Activated CD4-positive, alpha-beta T cell treated with anti-CD3 and anti-CD28 coated beads, Interleukin-2, amount 10 ng/mL, durations not matched to agents 24 days and 14 days (primary cell): ENCODE results near the gene HDAC7. TPM values are rescaled to one million over a fixed set of nuclear protein-coding genes. Genes with fewer than 3 reads are reported as not detected.
"Not testable (repeated sequence)": the region's sequence is repeated elsewhere in the genome, so short reads cannot be mapped to it uniquely, and the experiment has no call there.

Experiments used
- DNase-seq: peaks from one replicate; pipeline ENCODE4 v3.0.0; 2022
- H3K27ac Mint-ChIP-seq: one replicate; pipeline ENCODE4 v1.8.0; 2022; ENCODE audit warnings: mild to moderate bottlenecking, mixed read lengths
- H3K27me3 Mint-ChIP-seq: one replicate; pipeline ENCODE4 v1.8.0; 2022; ENCODE audit warnings: mixed read lengths
- H3K36me3 Mint-ChIP-seq: one replicate; pipeline ENCODE4 v1.8.0; 2022; ENCODE audit warnings: low read depth, mild to moderate bottlenecking, mixed read lengths
- H3K4me1 Mint-ChIP-seq: one replicate; pipeline ENCODE4 v1.8.0; 2021; ENCODE audit warnings: mixed read lengths
- H3K4me3 Mint-ChIP-seq: one replicate; pipeline ENCODE4 v1.8.0; 2022; ENCODE audit warnings: mild to moderate bottlenecking, moderate library complexity, mixed read lengths
- H3K9me3 Mint-ChIP-seq: one replicate; pipeline ENCODE4 v1.8.0; 2021; ENCODE audit warnings: mixed read lengths
- intact Hi-C: fragments of 100-400 bp; cut with micrococcal nuclease; formaldehyde crosslinking; loops from one replicate; pipeline ENCODE4 v1.15.1; 2023
- total RNA-seq: library from RNA; stranded (reverse); gene quantifications from 2 replicates; pipeline ENCODE4 v1.2.3, GENCODE V29; 2022

The HDAC7 gene
- total RNA-seq, 1 donor from 2014 or later, result 419 TPM

DNA sequence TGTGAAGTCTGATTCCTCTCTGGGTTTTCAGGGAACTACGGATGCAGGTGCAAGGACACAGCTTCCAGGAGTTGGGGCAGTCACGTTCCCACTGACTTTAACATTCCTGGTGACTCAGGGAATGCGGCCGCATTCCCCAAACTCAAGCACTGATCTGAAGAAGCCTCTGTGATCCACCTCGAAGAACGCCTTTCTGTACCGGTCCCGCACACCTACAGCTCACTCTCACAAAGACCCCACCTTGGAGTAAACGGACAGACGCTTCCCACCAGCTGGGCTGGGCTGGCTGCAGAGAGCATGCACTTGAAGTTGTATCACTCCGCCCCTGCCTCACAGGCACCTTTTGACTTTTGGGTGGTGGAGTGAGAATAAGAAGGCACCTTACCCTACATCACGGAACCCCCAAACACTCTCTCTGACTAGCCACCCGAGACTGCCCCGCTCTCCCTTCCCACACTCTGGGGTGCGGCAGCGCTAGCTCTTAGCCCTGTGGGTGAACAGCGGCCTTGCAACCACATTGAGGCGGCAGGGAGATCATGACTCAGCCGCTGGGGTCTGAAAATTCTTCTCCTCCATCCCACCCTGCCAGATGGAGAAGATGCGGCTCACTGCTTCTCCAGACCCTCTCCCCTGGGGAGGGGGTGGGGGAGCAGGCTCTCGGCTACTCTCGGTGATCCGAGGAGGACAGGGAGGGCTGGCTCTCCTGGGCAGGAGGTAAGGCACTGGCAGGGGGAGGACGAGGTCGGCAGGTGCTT, 23.7 kb upstream of the HDAC7 start:
- Mint-ChIP-seq H3K4me3 (no peak overlapping the region), H3K4me1 (peaks cover 26% of the 10 kb centered on the region), H3K27ac (peak overlapping the region; percentile 69), H3K27me3 (no peaks in the 10 kb centered on the region), H3K9me3 (no peaks in the 10 kb centered on the region), H3K36me3 (peaks cover 55% of the 10 kb centered on the region)
- no peak for DNase-seq
- intact Hi-C loops, result no loop called here

DNA sequence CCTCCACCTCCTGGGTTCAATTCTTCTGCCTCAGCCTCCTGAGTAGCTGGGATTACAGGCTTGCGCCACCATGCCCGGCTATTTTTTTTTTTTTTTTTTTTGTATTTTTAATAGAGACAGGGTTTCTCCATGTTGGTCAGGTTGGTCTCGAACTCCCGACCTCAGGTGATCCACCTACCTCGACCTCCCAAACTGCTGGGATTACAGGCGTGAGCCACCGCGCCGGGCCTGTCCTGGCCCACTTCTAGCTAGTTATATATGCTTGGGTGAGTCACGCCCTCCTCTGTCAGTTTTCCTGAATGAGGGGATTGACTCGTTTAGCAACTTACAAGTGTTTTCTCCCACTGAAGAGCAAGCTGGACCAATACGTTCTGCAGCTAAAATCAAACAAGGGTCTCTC, 22.8 kb upstream of the HDAC7 start:
- Mint-ChIP-seq H3K36me3 (peaks cover 52% of the 10 kb centered on the region), H3K4me1 (peaks cover 33% of the 10 kb centered on the region)
- intact Hi-C loops, H3K4me3 Mint-ChIP-seq, H3K27ac Mint-ChIP-seq, H3K27me3 Mint-ChIP-seq, H3K9me3 Mint-ChIP-seq, DNase-seq: not testable (repeated sequence)

DNA sequence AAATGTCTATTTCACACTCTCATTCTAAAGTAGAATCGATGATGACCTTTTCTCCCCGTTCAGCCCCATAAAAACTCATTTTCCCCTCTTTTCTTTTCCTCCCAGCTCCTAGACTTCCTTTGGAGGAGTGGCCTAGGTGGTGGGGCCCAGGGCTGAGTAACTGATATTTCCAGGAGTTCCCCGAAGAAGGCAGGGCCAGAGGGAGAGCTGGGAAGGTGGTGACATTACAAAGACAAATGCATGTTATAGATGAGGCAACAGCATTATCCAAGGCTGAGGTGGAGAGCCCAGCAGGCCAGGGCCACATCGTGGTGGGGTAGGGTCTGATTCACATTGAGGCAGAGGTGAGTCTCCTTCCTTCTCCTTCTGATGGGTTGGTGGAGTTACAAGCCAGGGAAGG, 22.2 kb upstream of the HDAC7 start:
- H3K36me3 Mint-ChIP-seq, result peaks cover 45% of the 10 kb centered on the region
- peaks cover 33% of the 10 kb centered on the region for H3K4me1 Mint-ChIP-seq
- H3K4me3 Mint-ChIP-seq, result no peak overlapping the region
- DNase-seq, result no peak
- no peaks in the 10 kb centered on the region for H3K27me3 Mint-ChIP-seq
- no peaks in the 10 kb centered on the region for H3K9me3 Mint-ChIP-seq
- peak overlapping the region; percentile 63 for H3K27ac Mint-ChIP-seq
- intact Hi-C loops, result no loop called here

DNA sequence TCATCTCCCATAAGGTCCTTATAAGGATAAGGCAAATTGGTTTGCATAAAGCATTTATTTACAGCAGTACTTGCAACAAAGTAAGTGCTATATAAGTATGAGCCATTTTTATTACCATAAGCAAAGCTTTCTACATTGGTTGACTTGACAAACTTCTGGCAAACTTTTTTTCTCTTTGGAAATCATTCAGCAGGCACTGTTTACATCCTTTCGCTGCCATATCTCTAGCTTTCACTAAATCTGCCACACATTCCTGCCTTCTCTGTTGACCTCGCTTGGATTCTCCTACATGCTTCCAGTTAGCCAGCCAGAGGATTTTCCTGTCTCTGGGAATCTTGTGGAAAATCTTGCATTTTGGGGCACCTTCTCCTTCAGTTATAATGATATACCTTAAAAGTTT, 21.8 kb upstream of the HDAC7 start:
- Mint-ChIP-seq H3K4me1 (peaks cover 36% of the 10 kb centered on the region), H3K27ac (peak overlapping the region; percentile 63), H3K9me3 (no peaks in the 10 kb centered on the region), H3K27me3 (no peaks in the 10 kb centered on the region), H3K4me3 (no peak overlapping the region), H3K36me3 (peaks cover 41% of the 10 kb centered on the region)
- intact Hi-C loops, result no loop called here
- no peak for DNase-seq

DNA sequence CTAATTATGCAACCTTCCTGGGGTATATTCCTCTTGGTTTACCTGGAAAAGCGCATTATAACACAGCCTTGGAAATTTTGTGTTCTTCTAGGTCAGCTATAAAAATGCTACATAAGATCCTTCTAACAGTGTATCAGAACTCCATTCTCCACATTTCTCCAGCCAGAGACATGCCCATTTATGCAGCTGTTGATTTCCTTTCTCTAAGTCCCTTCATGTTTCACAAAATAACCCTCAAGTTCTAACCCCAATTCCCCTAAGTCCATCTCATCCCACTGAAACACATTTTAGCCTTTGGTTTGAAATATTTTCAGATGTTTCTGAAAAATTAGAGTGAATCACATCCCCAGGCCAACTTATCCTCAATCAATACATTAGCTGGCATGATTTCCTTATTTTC, 20.9 kb upstream of the HDAC7 start:
- Mint-ChIP-seq H3K4me1 (peaks cover 44% of the 10 kb centered on the region), H3K9me3 (no peaks in the 10 kb centered on the region), H3K4me3 (no peak overlapping the region), H3K27ac (peak overlapping the region; percentile 63), H3K36me3 (peaks cover 33% of the 10 kb centered on the region), H3K27me3 (no peaks in the 10 kb centered on the region)
- DNase-seq, result no peak
- intact Hi-C loops, result no loop called here

DNA sequence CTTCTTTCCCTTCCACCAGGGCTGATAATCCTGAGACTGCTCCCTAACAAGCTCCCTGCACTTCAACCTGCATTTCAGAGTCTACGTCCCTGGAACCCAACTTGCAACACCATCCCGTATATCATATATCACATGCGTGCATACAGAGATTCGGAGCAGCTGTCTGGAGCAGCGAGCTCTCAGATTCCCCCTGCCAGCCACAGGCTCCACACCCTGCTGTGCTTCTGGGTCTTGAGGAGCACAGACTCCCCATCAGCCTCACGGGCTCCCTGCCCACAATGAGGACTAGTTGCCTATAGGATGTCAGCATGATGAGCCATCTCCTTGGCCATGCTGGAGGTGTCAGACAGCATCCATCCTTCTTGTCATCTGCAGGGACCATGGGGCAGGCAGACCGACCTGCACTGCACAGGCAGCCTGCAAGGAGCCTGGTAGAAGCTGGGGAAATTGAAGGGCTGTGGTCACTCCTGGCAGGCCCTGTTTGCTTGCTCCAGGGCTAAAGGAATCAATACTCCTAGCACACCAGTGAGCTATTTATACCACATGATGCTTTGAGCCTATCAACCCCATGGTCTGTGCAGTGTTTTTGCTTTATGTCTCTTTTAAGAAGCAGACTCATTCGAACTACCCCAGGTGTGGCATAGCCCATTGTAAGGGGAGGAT, 19.6 kb upstream of the HDAC7 start:
- H3K4me1 Mint-ChIP-seq, result peaks cover 54% of the 10 kb centered on the region
- intact Hi-C loops, result loop anchor here (5.0 kb wide), 1 partner anchor 187 kb away; no protein-coding TSS in a partner anchor
- DNase-seq, result peak; percentile 57
- H3K9me3 Mint-ChIP-seq, result no peaks in the 10 kb centered on the region
- H3K27ac Mint-ChIP-seq, result peak overlapping the region; percentile 56
- no peak overlapping the region for H3K4me3 Mint-ChIP-seq
- no peaks in the 10 kb centered on the region for H3K27me3 Mint-ChIP-seq
- H3K36me3 Mint-ChIP-seq, result peaks cover 21% of the 10 kb centered on the region

DNA sequence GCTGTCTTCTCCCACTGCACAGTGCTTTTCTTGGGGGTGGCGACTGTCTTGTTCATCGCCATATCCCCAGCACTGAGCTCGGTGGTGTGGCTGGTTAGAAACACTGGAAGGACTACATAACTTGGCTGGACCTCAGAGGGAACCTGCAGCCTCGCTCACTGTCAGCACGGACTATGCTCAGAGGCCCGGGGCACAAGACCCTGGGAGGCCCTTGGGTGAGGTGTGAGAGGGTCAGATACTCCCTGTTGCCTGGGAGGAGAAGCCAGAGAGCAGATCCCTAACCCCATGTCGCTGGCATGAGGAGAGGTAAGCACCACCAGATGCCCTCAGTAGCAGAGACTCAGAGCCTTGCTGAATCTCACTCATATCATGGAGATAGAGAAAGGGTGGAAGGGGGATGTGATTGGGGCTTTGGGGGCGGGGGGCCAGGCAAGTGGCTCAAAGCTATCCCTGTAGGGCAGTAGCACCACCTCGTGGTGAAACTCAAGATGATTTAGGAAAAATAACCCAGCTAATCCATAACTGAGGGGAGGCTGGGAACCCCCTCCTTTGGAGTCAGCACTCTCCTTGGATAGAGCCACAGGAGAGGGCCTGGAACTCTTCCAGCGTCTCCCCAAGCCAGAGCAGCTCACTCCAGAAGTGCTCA, 18.7 kb upstream of the HDAC7 start:
- Mint-ChIP-seq H3K36me3 (peaks cover 14% of the 10 kb centered on the region), H3K4me3 (no peak overlapping the region), H3K27me3 (no peaks in the 10 kb centered on the region), H3K27ac (peak overlapping the region; percentile 14), H3K4me1 (peaks cover 63% of the 10 kb centered on the region), H3K9me3 (no peaks in the 10 kb centered on the region)
- intact Hi-C loops, result loop anchor here (1.0 to 5.0 kb wide), 5 partner anchors 41 to 186 kb away; no protein-coding TSS in a partner anchor
- peak; percentile 79 for DNase-seq

DNA sequence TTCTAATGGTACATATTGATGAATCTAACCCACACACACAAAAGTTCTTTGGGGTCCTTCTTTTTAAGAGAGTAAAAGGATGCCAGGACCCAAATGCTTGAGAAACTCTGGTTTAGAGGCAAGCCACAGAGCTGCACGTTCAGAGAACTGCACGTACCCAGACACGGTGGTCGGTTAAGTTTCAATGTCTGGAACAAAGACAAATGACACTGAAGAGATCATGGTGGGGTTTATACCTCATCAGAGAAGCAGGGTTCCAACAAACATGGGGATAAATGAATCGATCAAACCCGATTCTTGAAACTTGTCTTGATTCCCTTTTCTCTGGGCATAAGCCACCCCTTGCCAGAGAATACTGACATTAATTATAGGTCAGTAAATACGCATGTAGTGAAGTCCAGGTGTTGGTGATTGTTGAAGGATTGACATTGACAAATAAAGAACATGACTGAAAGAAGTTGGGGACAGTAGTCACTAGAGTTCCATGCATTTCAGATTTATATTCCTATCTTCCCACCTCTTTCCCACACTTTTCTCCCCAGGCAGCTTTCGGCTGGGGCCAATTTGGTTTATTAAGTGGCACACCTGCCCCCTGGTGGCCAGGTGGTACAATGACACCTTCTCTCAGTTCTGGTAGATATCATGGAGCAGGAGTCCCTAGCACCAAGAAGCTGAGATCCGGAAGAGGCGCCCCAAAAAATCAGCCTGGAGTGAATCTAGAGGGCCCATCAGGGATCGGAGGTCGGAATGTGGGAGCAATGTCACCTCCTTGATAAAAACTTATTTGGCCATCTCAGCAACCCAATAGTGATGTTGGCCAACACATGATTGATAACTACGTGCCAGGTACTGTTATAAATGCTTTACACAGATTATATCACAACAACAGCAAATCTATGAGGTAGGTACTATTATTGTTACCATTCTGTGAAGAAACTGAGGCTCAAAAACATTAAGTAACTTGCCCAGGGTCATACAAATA, 17.8 kb upstream of the HDAC7 start:
- Mint-ChIP-seq H3K27me3 (no peaks in the 10 kb centered on the region), H3K4me1 (peaks cover 66% of the 10 kb centered on the region), H3K36me3 (peaks cover 9% of the 10 kb centered on the region), H3K27ac (peak overlapping the region; percentile 17), H3K9me3 (no peaks in the 10 kb centered on the region), H3K4me3 (no peak overlapping the region)
- intact Hi-C loops, result loop anchor here (1.0 to 5.0 kb wide), 6 partner anchors 29 to 185 kb away; no protein-coding TSS in a partner anchor
- peak; percentile 89 for DNase-seq

DNA sequence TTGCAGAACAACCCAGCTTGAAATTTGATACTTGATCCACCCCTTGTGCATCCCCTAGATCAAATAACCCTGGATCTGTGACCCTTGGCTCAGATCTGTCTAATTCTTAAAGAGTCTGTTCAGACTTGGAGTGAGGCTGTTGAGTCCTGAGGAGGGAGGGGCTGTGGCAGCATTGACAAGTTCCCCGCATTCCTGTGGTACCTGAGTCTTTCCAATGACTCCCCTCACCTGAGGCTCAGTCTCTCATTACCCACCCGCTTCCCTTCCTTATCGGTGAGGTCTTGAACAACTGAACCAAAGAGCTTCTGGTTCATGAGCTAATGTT, 16.1 kb upstream of the HDAC7 start:
- Mint-ChIP-seq H3K4me1 (peaks cover 77% of the 10 kb centered on the region), H3K27ac (peak overlapping the region; percentile 99), H3K36me3 (peaks cover 3% of the 10 kb centered on the region), H3K9me3 (no peaks in the 10 kb centered on the region), H3K4me3 (no peak overlapping the region), H3K27me3 (no peaks in the 10 kb centered on the region)
- intact Hi-C loops, result loop anchor here (5.0 kb wide), 1 partner anchor 183 kb away; no protein-coding TSS in a partner anchor
- DNase-seq, result no peak

DNA sequence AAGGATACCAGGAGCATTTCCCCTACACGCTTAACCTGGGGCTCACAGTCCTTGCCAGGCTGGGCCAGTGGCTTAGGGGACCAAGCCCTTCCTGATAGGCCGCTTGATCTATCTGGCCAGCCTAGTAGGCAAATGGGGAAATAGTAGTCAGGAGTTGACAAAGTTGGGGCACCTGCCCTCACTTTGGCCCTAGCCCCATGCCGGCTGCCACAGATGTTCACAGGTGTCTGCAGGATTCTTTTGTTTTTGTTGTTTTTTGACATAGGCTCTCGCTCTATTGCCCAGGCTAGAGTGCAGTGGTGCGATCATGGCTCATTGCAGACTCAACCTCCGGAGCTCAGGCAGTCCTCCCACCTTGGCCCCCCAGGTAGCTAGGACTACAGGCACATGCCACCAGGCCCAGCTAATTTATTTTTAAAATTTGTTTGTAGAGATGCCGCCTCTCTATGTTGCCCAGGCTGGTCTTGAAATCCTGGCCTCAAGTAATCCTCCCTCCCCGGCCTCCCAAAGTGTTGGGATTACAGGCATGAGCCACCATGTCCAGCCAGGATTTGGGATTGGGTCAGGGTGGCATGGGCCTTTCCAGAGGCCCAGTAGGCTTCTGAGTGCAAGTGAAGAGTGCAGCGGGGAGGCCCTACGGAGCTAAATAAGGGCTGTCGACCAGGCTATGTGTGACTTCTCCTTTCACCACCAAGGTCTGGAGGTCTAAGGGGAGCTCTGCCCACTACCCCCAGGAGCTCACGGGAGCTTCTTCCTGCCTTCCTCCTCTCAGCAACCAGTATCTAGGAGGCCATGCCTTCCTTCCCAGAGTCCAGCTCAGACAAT, 15.5 kb upstream of the HDAC7 start:
- peak; percentile 62 for DNase-seq
- Mint-ChIP-seq H3K27me3 (no peaks in the 10 kb centered on the region), H3K27ac (peak overlapping the region; percentile 99), H3K4me3 (no peak overlapping the region), H3K4me1 (peaks cover 80% of the 10 kb centered on the region), H3K36me3 (peaks cover 6% of the 10 kb centered on the region), H3K9me3 (peaks cover 4% of the 10 kb centered on the region)
- intact Hi-C loops, result loop anchor here (5.0 kb wide), 1 partner anchor 183 kb away; no protein-coding TSS in a partner anchor

DNA sequence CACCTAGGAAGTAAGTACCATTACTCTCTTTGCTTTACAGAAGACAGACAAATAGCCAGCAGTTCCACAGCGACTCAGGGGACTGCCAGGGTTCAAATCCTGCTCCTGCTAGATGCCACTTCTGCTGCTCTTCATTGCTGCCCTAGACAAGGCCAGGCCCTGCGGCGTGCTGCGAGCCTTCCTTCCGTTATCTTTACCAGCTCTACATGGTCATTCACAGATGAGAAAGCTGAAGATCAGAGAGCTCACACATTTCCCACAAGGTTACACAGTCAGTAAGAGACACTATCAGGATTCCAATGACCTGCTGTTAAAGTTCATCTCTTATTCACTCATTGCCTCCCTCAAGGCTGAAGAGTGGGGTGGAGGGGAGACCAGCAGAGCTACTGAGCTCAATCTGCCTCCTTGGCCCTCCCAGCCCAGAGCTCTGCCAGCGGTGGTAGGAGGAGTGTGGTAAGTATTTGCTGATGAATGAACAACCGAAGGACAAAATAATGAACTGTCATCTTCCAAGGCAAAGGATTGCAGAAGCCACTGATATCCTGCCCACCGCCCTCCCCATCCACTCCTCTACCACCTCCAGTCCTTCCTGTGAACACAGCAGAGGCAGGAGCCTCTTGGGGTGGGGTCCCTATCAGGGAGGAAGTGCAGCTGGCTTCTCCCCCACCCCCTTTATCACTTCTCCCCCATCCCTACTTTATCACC, 14.6 kb upstream of the HDAC7 start:
- Mint-ChIP-seq H3K27me3 (no peaks in the 10 kb centered on the region), H3K36me3 (peaks cover 6% of the 10 kb centered on the region), H3K4me3 (peak overlapping the region; percentile 79), H3K27ac (peak overlapping the region; percentile 99), H3K4me1 (peaks cover 84% of the 10 kb centered on the region), H3K9me3 (peaks cover 4% of the 10 kb centered on the region)
- peak; percentile 67 for DNase-seq
- intact Hi-C loops, result loop anchor here (5.0 kb wide), 1 partner anchor 127 kb away; the partner anchor contains the start of gene RPAP3

DNA sequence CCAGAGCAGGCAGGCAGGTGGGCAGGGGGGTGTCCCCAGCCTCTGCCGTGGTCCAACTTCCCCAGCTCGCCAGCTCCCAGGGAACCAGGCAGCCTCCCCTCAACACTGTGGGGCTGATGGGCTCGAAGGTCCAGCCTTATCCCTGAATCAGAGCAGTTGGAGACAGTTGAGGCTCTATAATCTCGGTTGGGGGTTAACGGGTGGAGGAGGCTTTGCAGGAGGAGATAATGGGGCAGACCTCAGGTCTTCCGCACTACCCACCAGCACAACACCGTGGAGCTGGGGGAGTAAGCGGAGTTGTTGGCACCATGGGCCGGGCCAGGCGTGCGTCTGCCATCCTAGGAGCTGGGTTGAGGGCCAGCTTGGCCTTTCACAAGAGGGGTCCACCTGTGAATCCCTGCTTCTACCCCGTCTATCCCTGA, 13.9 kb upstream of the HDAC7 start:
- H3K27ac Mint-ChIP-seq, result peak overlapping the region; percentile 99
- intact Hi-C loops, result loop anchor here (1.0 to 5.0 kb wide), 3 partner anchors 25 to 126 kb away; partner anchors contain the start of gene RPAP3
- peaks cover 87% of the 10 kb centered on the region for H3K4me1 Mint-ChIP-seq
- H3K36me3 Mint-ChIP-seq, result peaks cover 6% of the 10 kb centered on the region
- H3K9me3 Mint-ChIP-seq, result peaks cover 4% of the 10 kb centered on the region
- no peak for DNase-seq
- H3K27me3 Mint-ChIP-seq, result no peaks in the 10 kb centered on the region
- peak overlapping the region; percentile 79 for H3K4me3 Mint-ChIP-seq
